HepG2 (cell line): ENCODE measurements around the gene RBP5. TPM values are rescaled to one million over a fixed set of nuclear protein-coding genes. Genes with fewer than 3 reads are reported as not detected.

ENCODE experiments used
- ATAC-seq: fragments of 200-7000 bp; cut with Tn5 transposase; 3 replicates; pipeline ENCODE4 v1.9.1; 2020; ENCODE audit warnings: mild to moderate bottlenecking, moderate library complexity
- BruUV-seq: library from RNA; stranded (reverse); fragments of 400-500 nt; replicated peaks from 2 replicates; lab custom pipeline; 2021; lab: Mats Ljungman, UMichigan
- CTCF ChIA-PET: fragments of 300-600 bp; formaldehyde crosslinking; extraction: SDS; loops from one replicate; lab custom pipeline; 2021; ENCODE audit warnings: low total read pairs, inconsistent platforms, low intra/inter-chr PET ratio; lab: Yijun Ruan, JAX
- POLR2A ChIA-PET: fragments of 350-600 bp; sonication (Branson Sonifier 250); formaldehyde crosslinking; loops from one replicate; lab custom pipeline; 2020; ENCODE audit warnings: antibody characterized with exemption, inconsistent platforms; lab: Yijun Ruan, JAX
- DNase-seq: peaks from one replicate; pipeline ENCODE4 v3.0.0-alpha.2; 2015; ENCODE audit warnings: low spot score
- FAIRE-seq: peaks from 3 replicates; lab custom pipeline; 2011; peaks lifted over from hg19 to GRCh38; lab: Jason Lieb, UNC
- H2AFZ ChIP-seq: one replicate; pipeline ENCODE4 v1.6.1; 2011; ENCODE audit warnings: low read length, inconsistent platforms
- H3K27ac ChIP-seq: fragments of 300-600 bp; 3 replicates; pipeline ENCODE4 v1.8.0; 2011; ENCODE audit warnings: mixed run types, mild to moderate bottlenecking, mixed read lengths, low read length, inconsistent platforms; ENCODE audit not compliant: insufficient read depth; ENCODE audit errors: extremely low read length
- H3K27me3 ChIP-seq, 2 experiments: fragments of 200-600 bp in 1 of 2; 2 replicates in 1 of 2; 3 replicates in 1 of 2; pipeline versions ENCODE4 v1.6.0 to v1.8.0; 2011; ENCODE audit warnings: low read length in 2 of 2, mild to moderate bottlenecking in 2 of 2, moderate library complexity in 2 of 2, inconsistent platforms in 1 of 2; ENCODE audit not compliant: insufficient read depth in 2 of 2, control insufficient read depth in 1 of 2
- H3K36me3 ChIP-seq, 2 experiments: fragments of 200-600 bp in 1 of 2; replicated peaks in 1 of 2; 2 replicates in 1 of 2; 3 replicates in 1 of 2; pipeline versions ENCODE4 v1.5.1 to v1.8.0; 2011; ENCODE audit warnings: low read length in 2 of 2, inconsistent platforms in 1 of 2; ENCODE audit not compliant: insufficient read depth in 2 of 2, control insufficient read depth in 1 of 2
- H3K4me1 ChIP-seq: 2 replicates; pipeline ENCODE4 v1.5.1; 2012; ENCODE audit warnings: low read length, inconsistent platforms; ENCODE audit not compliant: insufficient read depth
- H3K4me2 ChIP-seq: 2 replicates; pipeline ENCODE4 v1.6.0; 2011; ENCODE audit warnings: low read depth, low read length, inconsistent platforms
- H3K4me3 ChIP-seq, 3 experiments: fragments of 200-600 bp in 1 of 3; sonication (generic), shearing (Covaris generic) in 1 of 3; replicated peaks in 1 of 3; 2 replicates each; pipeline ENCODE4 v1.5.1; 2011 to 2016; ENCODE audit warnings: low read length in 3 of 3, inconsistent platforms in 2 of 3, low read depth in 2 of 3, mild to moderate bottlenecking in 2 of 3, control low read depth in 1 of 3, mixed read lengths in 1 of 3; ENCODE audit not compliant: insufficient read depth in 1 of 3
- H3K79me2 ChIP-seq: one replicate; pipeline ENCODE4 v1.6.1; 2011; ENCODE audit warnings: low read length, inconsistent platforms; ENCODE audit not compliant: insufficient read depth
- H3K9ac ChIP-seq: 2 replicates; pipeline ENCODE4 v1.6.0; 2011; ENCODE audit warnings: mild to moderate bottlenecking, low read depth, low read length, inconsistent platforms; ENCODE audit not compliant: insufficient read depth
- H3K9me3 ChIP-seq: 2 replicates; pipeline ENCODE4 v1.5.1; 2012; ENCODE audit warnings: mild to moderate bottlenecking, low read length
- H4K20me1 ChIP-seq: 2 replicates; pipeline ENCODE4 v1.6.0; 2011; ENCODE audit warnings: inconsistent platforms, mild to moderate bottlenecking, low read length, moderate library complexity; ENCODE audit not compliant: insufficient read depth
- GABPB1 ChIP-seq: IDR thresholded peaks from 2 replicates; pipeline ENCODE4 v1.6.1; 2016; ENCODE audit warnings: mild to moderate bottlenecking, missing genetic modification reagents, moderate library complexity, missing compliant biosample characterization
- MAX ChIP-seq: IDR thresholded peaks from 2 replicates; pipeline ENCODE4 v1.6.1; 2012; ENCODE audit warnings: inconsistent platforms
- PREB ChIP-seq: sonication (generic); formaldehyde crosslinking; IDR thresholded peaks from 2 replicates; pipeline ENCODE4 v1.4.0; 2020; ENCODE audit warnings: missing genetic modification reagents
- RAD51 ChIP-seq: fragments of 450-650 bp; IDR thresholded peaks from 2 replicates; pipeline ENCODE4 v1.6.1; 2016; ENCODE audit warnings: borderline replicate concordance
- RFX3 ChIP-seq: IDR thresholded peaks from 2 replicates; pipeline ENCODE4 v1.6.1; 2016; ENCODE audit warnings: missing biosample characterization, missing genetic modification reagents
- SMARCC2 ChIP-seq: fragments of 450-650 bp; IDR thresholded peaks from 2 replicates; pipeline ENCODE4 v1.6.1; 2017; ENCODE audit warnings: antibody characterized with exemption, mild to moderate bottlenecking
- ZNF670 ChIP-seq: sonication (generic); formaldehyde crosslinking; IDR thresholded peaks from 2 replicates; pipeline ENCODE4 v1.8.0; 2022; ENCODE audit warnings: mild to moderate bottlenecking, missing genetic modification reagents, borderline replicate concordance
- WGBS: methylation state at CpG from one replicate; pipeline ENCODE4 v1.1.6; 2017; ENCODE audit warnings: low lambda C conversion rate; 5-methylcytosine and 5-hydroxymethylcytosine counted together
- in situ Hi-C: cut with HindIII; loops from 2 replicates; pipeline ENCODE4 v1.10.0; 2017; ENCODE audit warnings: low pct_unique_long_range_greater_than_20kb; ENCODE audit not compliant: extremely low pct_ligation_motif_present
- intact Hi-C: fragments of 100-400 bp; cut with micrococcal nuclease; formaldehyde crosslinking; loops from one replicate; pipeline ENCODE4 v1.10.0; 2022; ENCODE audit not compliant: unreplicated experiment
- polyA plus RNA-seq, 8 experiments: library from polyadenylated mRNA; depleted of rRNA in 3 of 8; stranded (reverse) in 7 of 8; unstranded in 1 of 8; fragments of >200 nt; fragmentation: Illumina TruSeq in 4 of 8; extraction: Trizol in 4 of 8; gene quantifications; 2 replicates each; pipeline versions ENCODE4 v1.2.1 to v1.2.3, GENCODE V29; 2011 to 2016; ENCODE audit warnings: low read depth in 4 of 8, missing spikeins in 1 of 8, mixed read lengths in 1 of 8; ENCODE audit not compliant: insufficient read depth in 1 of 8
- total RNA-seq, 5 experiments: library from RNA; depleted of rRNA; stranded (reverse); fragments of >200 nt; fragmentation: Illumina TruSeq; extraction: Trizol; gene quantifications; 2 replicates each; pipeline ENCODE4 v1.2.3, GENCODE V29; 2016; ENCODE audit warnings: low read depth in 1 of 5
- TF ChIP-seq, protein P1 (sequence below): sonication (generic); formaldehyde crosslinking; IDR thresholded peaks from 2 replicates; pipeline ENCODE4 v1.4.0; 2020; ENCODE audit warnings: mild to moderate bottlenecking, missing genetic modification reagents
- TF ChIP-seq, protein P2 (sequence below): sonication (generic); formaldehyde crosslinking; IDR thresholded peaks from 2 replicates; pipeline ENCODE4 v1.5.0; 2020; ENCODE audit warnings: mild to moderate bottlenecking, missing genetic modification reagents
- TF ChIP-seq, protein P3 (sequence below), 2 experiments: fragments of 450-650 bp in 1 of 2; sonication (generic) in 1 of 2; formaldehyde crosslinking in 1 of 2; IDR thresholded peaks; 2 replicates each; pipeline versions ENCODE4 v1.6.1 to v1.8.0; 2016 to 2022; ENCODE audit warnings: antibody characterized with exemption in 1 of 2, mild to moderate bottlenecking in 1 of 2, missing genetic modification reagents in 1 of 2

The RBP5 gene
- total and polyA plus RNA-seq, 2 of the 13 experiments (the other 11 are each of a cell fraction or from before 2014, with no cell fraction given): 13.8 to 19.8 TPM

DNA sequence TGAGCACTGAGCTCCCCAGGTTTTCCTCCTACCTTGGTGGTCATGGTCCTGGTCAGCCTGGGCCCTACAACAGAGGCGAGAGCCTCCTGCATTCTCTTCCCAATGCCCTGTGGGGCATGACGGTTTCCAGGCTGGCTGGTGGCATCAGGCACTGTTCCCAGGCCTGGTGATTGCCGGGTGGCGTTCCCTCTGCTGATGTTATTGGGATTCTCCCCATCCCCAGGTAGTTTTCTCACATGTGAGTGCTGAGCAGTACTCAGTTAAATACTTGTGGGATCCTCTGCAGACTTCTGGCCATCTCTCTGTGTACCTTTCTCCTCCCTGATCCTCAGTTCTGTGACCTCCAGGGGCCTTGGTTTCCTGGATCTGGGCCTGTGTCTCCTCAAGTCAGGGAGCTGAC, 52.2 kb downstream of the RBP5 start:
- H3K27me3 ChIP-seq: no peaks in the 10 kb centered on the region
- ATAC-seq (no peak), FAIRE-seq (no peak), DNase-seq (no peak)
- no peak overlapping the region for H3K4me2 ChIP-seq
- intact Hi-C loops: no loop called here
- no peaks in the 10 kb centered on the region for H3K9me3 ChIP-seq
- no peaks in the 10 kb centered on the region for H3K79me2 ChIP-seq
- H4K20me1 ChIP-seq: no peaks in the 10 kb centered on the region
- H3K36me3 ChIP-seq: no peaks in the 10 kb centered on the region
- H3K27ac ChIP-seq: no peak overlapping the region
- no peak overlapping the region for H3K9ac ChIP-seq
- H3K4me3 ChIP-seq: no peak overlapping the region
- no peak overlapping the region for H2AFZ ChIP-seq
- in situ Hi-C loops: no loop called here
- peaks cover 30% of the 10 kb centered on the region for H3K4me1 ChIP-seq
- ChIA-PET CTCF (no interaction called here), POLR2A (no interaction called here)
- WGBS: 77% methylated on average over 4 of the region's 4 CpGs
- no TSS peak for BruUV-seq
- no peak for TF ChIP-seq MAX
- no peak for TF ChIP-seq RAD51
- TF ChIP-seq SMARCC2: no peak
- TF ChIP-seq PREB (CRISPR knock-in tag): no peak
- TF ChIP-seq, protein P1, sequence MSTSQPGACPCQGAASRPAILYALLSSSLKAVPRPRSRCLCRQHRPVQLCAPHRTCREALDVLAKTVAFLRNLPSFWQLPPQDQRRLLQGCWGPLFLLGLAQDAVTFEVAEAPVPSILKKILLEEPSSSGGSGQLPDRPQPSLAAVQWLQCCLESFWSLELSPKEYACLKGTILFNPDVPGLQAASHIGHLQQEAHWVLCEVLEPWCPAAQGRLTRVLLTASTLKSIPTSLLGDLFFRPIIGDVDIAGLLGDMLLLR (CRISPR knock-in tag): no peak
- TF ChIP-seq, protein P2, sequence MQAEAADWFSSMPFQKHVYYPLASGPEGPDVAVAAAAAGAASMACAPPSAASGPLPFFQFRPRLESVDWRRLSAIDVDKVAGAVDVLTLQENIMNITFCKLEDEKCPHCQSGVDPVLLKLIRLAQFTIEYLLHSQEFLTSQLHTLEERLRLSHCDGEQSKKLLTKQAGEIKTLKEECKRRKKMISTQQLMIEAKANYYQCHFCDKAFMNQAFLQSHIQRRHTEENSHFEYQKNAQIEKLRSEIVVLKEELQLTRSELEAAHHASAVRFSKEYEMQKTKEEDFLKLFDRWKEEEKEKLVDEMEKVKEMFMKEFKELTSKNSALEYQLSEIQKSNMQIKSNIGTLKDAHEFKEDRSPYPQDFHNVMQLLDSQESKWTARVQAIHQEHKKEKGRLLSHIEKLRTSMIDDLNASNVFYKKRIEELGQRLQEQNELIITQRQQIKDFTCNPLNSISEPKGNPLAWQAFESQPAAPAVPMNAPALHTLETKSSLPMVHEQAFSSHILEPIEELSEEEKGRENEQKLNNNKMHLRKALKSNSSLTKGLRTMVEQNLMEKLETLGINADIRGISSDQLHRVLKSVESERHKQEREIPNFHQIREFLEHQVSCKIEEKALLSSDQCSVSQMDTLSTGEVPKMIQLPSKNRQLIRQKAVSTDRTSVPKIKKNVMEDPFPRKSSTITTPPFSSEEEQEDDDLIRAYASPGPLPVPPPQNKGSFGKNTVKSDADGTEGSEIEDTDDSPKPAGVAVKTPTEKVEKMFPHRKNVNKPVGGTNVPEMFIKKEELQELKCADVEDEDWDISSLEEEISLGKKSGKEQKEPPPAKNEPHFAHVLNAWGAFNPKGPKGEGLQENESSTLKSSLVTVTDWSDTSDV (CRISPR knock-in tag): no peak
- TF ChIP-seq, protein P3, sequence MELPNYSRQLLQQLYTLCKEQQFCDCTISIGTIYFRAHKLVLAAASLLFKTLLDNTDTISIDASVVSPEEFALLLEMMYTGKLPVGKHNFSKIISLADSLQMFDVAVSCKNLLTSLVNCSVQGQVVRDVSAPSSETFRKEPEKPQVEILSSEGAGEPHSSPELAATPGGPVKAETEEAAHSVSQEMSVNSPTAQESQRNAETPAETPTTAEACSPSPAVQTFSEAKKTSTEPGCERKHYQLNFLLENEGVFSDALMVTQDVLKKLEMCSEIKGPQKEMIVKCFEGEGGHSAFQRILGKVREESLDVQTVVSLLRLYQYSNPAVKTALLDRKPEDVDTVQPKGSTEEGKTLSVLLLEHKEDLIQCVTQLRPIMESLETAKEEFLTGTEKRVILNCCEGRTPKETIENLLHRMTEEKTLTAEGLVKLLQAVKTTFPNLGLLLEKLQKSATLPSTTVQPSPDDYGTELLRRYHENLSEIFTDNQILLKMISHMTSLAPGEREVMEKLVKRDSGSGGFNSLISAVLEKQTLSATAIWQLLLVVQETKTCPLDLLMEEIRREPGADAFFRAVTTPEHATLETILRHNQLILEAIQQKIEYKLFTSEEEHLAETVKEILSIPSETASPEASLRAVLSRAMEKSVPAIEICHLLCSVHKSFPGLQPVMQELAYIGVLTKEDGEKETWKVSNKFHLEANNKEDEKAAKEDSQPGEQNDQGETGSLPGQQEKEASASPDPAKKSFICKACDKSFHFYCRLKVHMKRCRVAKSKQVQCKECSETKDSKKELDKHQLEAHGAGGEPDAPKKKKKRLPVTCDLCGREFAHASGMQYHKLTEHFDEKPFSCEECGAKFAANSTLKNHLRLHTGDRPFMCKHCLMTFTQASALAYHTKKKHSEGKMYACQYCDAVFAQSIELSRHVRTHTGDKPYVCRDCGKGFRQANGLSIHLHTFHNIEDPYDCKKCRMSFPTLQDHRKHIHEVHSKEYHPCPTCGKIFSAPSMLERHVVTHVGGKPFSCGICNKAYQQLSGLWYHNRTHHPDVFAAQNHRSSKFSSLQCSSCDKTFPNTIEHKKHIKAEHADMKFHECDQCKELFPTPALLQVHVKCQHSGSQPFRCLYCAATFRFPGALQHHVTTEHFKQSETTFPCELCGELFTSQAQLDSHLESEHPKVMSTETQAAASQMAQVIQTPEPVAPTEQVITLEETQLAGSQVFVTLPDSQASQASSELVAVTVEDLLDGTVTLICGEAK (IDR thresholded peaks at IDR 0.05): no peak
- TF ChIP-seq, protein P3 (CRISPR knock-in tag; IDR thresholded peaks at IDR 0.05): no peak
- TF ChIP-seq RFX3 (CRISPR knock-in tag): no peak
- TF ChIP-seq GABPB1 (CRISPR knock-in tag): no peak
- TF ChIP-seq ZNF670 (CRISPR knock-in tag): no peak
